Thoracic aorta (tissue), 2 donors: ENCODE results near the gene ZBTB12. TPM values are rescaled to one million over a fixed set of nuclear protein-coding genes. Genes with fewer than 3 reads are reported as not detected.
A peak's percentile ranks its signal among the peaks of the same experiment; 100 is the strongest.

Experiments used
- ATAC-seq: fragments of 150-250 bp; one replicate; pipeline ENCODE4 v1.8.0; 2017; ENCODE audit warnings: low read depth; ENCODE audit not compliant: insufficient number of reproducible peaks, low FRiP score
- DNase-seq: peaks from one replicate; pipeline ENCODE4 v3.0.0-alpha.2; 2020; ENCODE audit warnings: low spot score
- H3K27ac ChIP-seq, 2 donors: fragments of 200-600 bp; sonication (generic); 1 replicate in 1 of 2; 2 replicates in 1 of 2; pipeline ENCODE4 v1.5.1; 2016; ENCODE audit warnings: mild to moderate bottlenecking in 2 of 2, moderate library complexity in 2 of 2
- H3K27me3 ChIP-seq: fragments of 200-600 bp; sonication (generic); replicated peaks from 2 replicates; pipeline ENCODE4 v1.6.0; 2016; ENCODE audit warnings: mild to moderate bottlenecking; ENCODE audit not compliant: insufficient read depth
- H3K36me3 ChIP-seq: fragments of 200-600 bp; sonication (generic); one replicate; pipeline ENCODE4 v1.5.1; 2016
- H3K4me1 ChIP-seq, 2 donors: fragments of 200-600 bp; sonication (generic); 1 replicate in 1 of 2; 2 replicates in 1 of 2; pipeline versions ENCODE4 v1.5.1 to v1.6.0; 2016; ENCODE audit warnings: low read depth in 2 of 2, mild to moderate bottlenecking in 1 of 2; ENCODE audit not compliant: control insufficient read depth in 1 of 2
- H3K4me3 ChIP-seq: fragments of 200-600 bp; sonication (generic); 2 replicates; pipeline ENCODE4 v1.5.1; 2016; ENCODE audit warnings: mild to moderate bottlenecking
- H3K9me3 ChIP-seq: fragments of 200-600 bp; sonication (generic); 2 replicates; pipeline ENCODE4 v1.5.1; 2016
- total RNA-seq, 2 donors: library from RNA; depleted of rRNA; stranded (reverse); fragments of >200 nt; gene quantifications; one replicate each; pipeline versions ENCODE4 v1.1.0 to v1.2.3, GENCODE V29; 2016
- TF ChIP-seq, protein P1 (sequence below): fragments of 200-600 bp; sonication (generic); IDR thresholded peaks from one replicate; pipeline ENCODE4 v1.5.1; 2019; ENCODE audit warnings: antibody characterized with exemption

Gene ZBTB12, protein sequence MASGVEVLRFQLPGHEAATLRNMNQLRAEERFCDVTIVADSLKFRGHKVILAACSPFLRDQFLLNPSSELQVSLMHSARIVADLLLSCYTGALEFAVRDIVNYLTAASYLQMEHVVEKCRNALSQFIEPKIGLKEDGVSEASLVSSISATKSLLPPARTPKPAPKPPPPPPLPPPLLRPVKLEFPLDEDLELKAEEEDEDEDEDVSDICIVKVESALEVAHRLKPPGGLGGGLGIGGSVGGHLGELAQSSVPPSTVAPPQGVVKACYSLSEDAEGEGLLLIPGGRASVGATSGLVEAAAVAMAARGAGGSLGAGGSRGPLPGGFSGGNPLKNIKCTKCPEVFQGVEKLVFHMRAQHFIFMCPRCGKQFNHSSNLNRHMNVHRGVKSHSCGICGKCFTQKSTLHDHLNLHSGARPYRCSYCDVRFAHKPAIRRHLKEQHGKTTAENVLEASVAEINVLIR
- total RNA-seq, result 1 to 10 TPM in 1 of 2 donors, not detected in 1; 1.6 TPM

GRCh38 chr6:31901953-31902643 is at the start of gene ZBTB12:
TSS of gene ZBTB12 (minus strand) at chr6:31902086. CDS start at chr6:31901305, 781 bp downstream.
- DNase-seq, result peak; percentile 75
- peak within 1 kb of the TSS; percentile 85 for H3K4me3 ChIP-seq
- H3K36me3 ChIP-seq, result no peaks in the 10 kb centered on the region
- H3K9me3 ChIP-seq, result no peaks in the 10 kb centered on the region
- peak; percentile 56 for ATAC-seq
- peaks cover 10 to 33% of the 10 kb centered on the region in 2 donors for H3K4me1 ChIP-seq
- peak within 1 kb of the TSS; percentile 79 to 81 for H3K27ac ChIP-seq
- H3K27me3 ChIP-seq, result no peaks in the 10 kb centered on the region
- TF ChIP-seq, protein P1, sequence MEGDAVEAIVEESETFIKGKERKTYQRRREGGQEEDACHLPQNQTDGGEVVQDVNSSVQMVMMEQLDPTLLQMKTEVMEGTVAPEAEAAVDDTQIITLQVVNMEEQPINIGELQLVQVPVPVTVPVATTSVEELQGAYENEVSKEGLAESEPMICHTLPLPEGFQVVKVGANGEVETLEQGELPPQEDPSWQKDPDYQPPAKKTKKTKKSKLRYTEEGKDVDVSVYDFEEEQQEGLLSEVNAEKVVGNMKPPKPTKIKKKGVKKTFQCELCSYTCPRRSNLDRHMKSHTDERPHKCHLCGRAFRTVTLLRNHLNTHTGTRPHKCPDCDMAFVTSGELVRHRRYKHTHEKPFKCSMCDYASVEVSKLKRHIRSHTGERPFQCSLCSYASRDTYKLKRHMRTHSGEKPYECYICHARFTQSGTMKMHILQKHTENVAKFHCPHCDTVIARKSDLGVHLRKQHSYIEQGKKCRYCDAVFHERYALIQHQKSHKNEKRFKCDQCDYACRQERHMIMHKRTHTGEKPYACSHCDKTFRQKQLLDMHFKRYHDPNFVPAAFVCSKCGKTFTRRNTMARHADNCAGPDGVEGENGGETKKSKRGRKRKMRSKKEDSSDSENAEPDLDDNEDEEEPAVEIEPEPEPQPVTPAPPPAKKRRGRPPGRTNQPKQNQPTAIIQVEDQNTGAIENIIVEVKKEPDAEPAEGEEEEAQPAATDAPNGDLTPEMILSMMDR, result no peak

DNA sequence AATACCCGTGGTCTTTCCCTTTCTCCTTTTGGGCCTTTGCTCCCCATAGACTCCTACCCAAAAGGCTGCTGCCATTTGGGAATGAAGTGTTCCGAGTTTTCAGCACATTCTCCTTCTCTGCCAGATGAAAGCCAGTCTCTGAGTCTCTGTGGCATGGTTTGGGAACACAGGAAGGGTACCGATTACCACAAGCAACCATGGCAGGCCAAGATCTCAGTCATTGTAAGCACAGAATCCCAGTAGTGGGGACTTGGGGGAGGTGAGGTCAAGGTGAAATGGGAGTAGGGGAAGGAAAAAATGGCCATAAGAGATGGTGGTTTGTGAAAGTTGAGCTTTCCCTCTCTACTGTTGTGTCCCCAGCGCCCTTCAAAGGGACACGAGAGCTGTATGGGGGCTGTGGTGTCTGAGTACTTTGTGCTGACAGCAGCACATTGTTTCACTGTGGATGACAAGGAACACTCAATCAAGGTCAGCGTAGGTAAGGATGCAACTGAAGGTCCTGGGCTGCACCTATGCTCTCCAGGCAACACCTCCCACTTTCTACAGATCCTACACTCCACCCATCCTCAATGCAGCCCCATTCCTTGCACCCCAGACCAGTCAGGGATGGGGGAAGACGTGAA is 48.2 kb upstream of the ZBTB12 start:
- no peak for ATAC-seq
- no peak overlapping the region for H3K4me3 ChIP-seq
- H3K27me3 ChIP-seq, result no peaks in the 10 kb centered on the region
- no peak for DNase-seq
- peaks cover 28% of the 10 kb centered on the region for H3K36me3 ChIP-seq
- peaks cover 8 to 24% of the 10 kb centered on the region in 2 donors for H3K4me1 ChIP-seq
- TF ChIP-seq, protein P1, result no peak
- no peaks in the 10 kb centered on the region for H3K9me3 ChIP-seq
- H3K27ac ChIP-seq, result no peak overlapping the region

- peaks cover 12 to 31% of the 10 kb centered on the region in 2 donors for H3K4me1 ChIP-seq
- no peaks in the 10 kb centered on the region for H3K9me3 ChIP-seq
- ATAC-seq (no peak), DNase-seq (no peak)
- TF ChIP-seq, protein P1, result no peak
- peaks cover 17% of the 10 kb centered on the region for H3K36me3 ChIP-seq
- no peak overlapping the region for H3K4me3 ChIP-seq
- H3K27ac ChIP-seq, result no peak overlapping the region
- no peaks in the 10 kb centered on the region for H3K27me3 ChIP-seq
Measured at GRCh38 chr6:31948753-31949413, 47.0 kb upstream of the ZBTB12 start.

DNA sequence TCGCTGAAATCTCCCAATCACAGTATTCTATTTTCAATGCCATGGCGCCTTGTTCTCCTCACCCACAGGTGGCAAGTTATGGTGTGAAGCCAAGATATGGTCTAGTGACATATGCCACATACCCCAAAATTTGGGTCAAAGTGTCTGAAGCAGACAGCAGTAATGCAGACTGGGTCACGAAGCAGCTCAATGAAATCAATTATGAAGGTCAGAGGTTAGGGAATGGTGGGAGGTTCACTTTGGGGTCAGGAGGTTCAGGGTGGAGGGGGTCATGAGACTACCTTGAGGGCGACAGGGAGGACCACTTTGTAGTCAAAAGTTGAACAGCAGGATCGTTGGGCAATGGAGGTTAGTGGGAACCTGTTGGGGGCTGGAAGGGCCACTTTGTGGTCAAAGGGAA is 46.4 kb upstream of the ZBTB12 start:
- Histone ChIP-seq H3K27me3 (no peaks in the 10 kb centered on the region), H3K4me3 (no peak overlapping the region), H3K36me3 (peaks cover 12% of the 10 kb centered on the region), H3K27ac (no peak overlapping the region), H3K4me1 (peaks cover 12 to 31% of the 10 kb centered on the region in 2 donors), H3K9me3 (no peaks in the 10 kb centered on the region)
- DNase-seq (no peak), ATAC-seq (no peak)
- TF ChIP-seq, protein P1, result no peak
